HG02763 (cell line): Measurements from ENCODE around the gene APCDD1L.

Experiments
- ATAC-seq: cut with Tn5 transposase; IDR thresholded peaks from one replicate; pipeline ENCODE4 v1.9.1; 2021; ENCODE audit warnings: mild to moderate bottlenecking, moderate library complexity; ENCODE audit not compliant: unreplicated experiment

APCDD1L gene

GRCh38 chr20:58515233-58516212, at the start of gene APCDD1L:
TSS of gene APCDD1L (minus strand) at chr20:58515399. CDS start at chr20:58514707, 692 bp downstream.
- ATAC-seq = no peak

GRCh38 chr20:58559368-58559729, 44.1 kb upstream of the APCDD1L start:
- no peak for ATAC-seq

GRCh38 chr20:58558486-58559367, 43.5 kb upstream of the APCDD1L start:
- no peak for ATAC-seq

GRCh38 chr20:58557733-58558342, 42.6 kb upstream of the APCDD1L start:
- no peak for ATAC-seq

GRCh38 chr20:58556961-58557360, 41.8 kb upstream of the APCDD1L start:
- ATAC-seq = no peak

- no peak for ATAC-seq
Observed at GRCh38 chr20:58555078-58555765, 40.0 kb upstream of the APCDD1L start.

GRCh38 chr20:58554541-58554940, 39.3 kb upstream of the APCDD1L start:
- no peak for ATAC-seq

GRCh38 chr20:58553841-58554240, 38.6 kb upstream of the APCDD1L start:
- no peak for ATAC-seq

GRCh38 chr20:58553166-58553696, 38.0 kb upstream of the APCDD1L start:
- no peak for ATAC-seq

GRCh38 chr20:58552366-58552934, 37.3 kb upstream of the APCDD1L start:
- ATAC-seq = no peak

GRCh38 chr20:58551631-58552030, 36.4 kb upstream of the APCDD1L start:
- no peak for ATAC-seq

GRCh38 chr20:58550275-58551059, 35.3 kb upstream of the APCDD1L start:
- ATAC-seq = no peak

GRCh38 chr20:58549231-58550209, 34.3 kb upstream of the APCDD1L start:
- ATAC-seq = no peak

GRCh38 chr20:58547623-58548475, 32.6 kb upstream of the APCDD1L start:
- ATAC-seq = no peak

- ATAC-seq = no peak
Observed at GRCh38 chr20:58546756-58547622, 31.8 kb upstream of the APCDD1L start.

GRCh38 chr20:58546416-58546711, 31.2 kb upstream of the APCDD1L start:
- ATAC-seq = no peak
